ENCODE results near the gene PCA3. TPM values are rescaled to one million over a fixed set of nuclear protein-coding genes. Genes with fewer than 3 reads are reported as not detected.

Gene PCA3
- total RNA-seq, 1 experiment from 2014 or later: not detected

DNA sequence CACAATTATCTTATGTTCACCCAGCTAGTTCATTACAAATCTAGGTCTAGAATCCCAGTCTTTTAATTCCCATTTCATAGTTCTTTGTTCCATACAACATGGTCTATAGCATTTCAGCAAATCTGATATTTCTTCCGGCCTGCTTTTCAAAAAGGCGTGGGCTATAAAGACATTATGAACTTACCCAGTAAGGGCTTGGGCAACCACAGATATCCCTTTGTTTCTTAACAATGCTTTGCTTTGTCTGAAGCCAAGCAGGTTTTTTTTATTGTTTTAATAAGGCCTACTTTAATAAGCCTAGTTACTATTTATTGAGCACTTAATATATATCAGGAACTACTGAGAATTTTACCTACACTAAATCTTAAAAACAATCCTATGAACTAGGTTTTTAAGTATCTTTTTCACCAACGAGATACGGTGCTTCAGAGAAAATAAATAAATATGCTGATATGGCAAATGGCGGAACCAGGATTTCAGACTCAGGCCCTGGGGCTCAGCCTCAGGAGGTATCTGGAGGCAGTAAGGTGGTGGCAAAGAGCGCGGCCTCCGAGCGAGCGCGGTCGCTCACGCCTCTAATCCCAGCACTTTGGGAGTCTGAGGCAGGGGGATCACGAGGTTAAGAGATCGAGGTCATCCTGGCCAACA is 29.7 kb downstream of the PCA3 start:
- no TSS peak for BruUV-seq (replicated peaks)
- no peak for TF ChIP-seq EZH2 (IDR thresholded peaks at IDR 0.05; ENCODE audit: borderline replicate concordance, low read depth, low read length, poor library complexity, severe bottlenecking)
- TF ChIP-seq, protein P1, sequence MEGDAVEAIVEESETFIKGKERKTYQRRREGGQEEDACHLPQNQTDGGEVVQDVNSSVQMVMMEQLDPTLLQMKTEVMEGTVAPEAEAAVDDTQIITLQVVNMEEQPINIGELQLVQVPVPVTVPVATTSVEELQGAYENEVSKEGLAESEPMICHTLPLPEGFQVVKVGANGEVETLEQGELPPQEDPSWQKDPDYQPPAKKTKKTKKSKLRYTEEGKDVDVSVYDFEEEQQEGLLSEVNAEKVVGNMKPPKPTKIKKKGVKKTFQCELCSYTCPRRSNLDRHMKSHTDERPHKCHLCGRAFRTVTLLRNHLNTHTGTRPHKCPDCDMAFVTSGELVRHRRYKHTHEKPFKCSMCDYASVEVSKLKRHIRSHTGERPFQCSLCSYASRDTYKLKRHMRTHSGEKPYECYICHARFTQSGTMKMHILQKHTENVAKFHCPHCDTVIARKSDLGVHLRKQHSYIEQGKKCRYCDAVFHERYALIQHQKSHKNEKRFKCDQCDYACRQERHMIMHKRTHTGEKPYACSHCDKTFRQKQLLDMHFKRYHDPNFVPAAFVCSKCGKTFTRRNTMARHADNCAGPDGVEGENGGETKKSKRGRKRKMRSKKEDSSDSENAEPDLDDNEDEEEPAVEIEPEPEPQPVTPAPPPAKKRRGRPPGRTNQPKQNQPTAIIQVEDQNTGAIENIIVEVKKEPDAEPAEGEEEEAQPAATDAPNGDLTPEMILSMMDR (conservative IDR thresholded peaks at IDR 0.05; ENCODE audit: low read depth, low read length): no peak
- peaks cover 25% of the 10 kb centered on the region for H3K27me3 ChIP-seq (replicated peaks; ENCODE audit: insufficient read depth, low read depth, low read length, poor library complexity)
- no peak overlapping the region for H3K4me3 ChIP-seq (ENCODE audit: low read depth, low read length, poor library complexity, severe bottlenecking)
- H3K36me3 ChIP-seq (ENCODE audit: insufficient read depth, low read length, poor library complexity, severe bottlenecking): no peaks in the 10 kb centered on the region
- POLR2A ChIA-PET (ENCODE audit: low non-redundant PET): no interaction called here
- H3K27ac ChIP-seq (ENCODE audit: low read depth, low read length, poor library complexity, severe bottlenecking): no peak overlapping the region
- no peaks in the 10 kb centered on the region for H3K9me3 ChIP-seq (ENCODE audit: low read depth, low read length, poor library complexity, severe bottlenecking)
- no peak for DNase-seq (ENCODE audit: low spot score)
- no peaks in the 10 kb centered on the region for H3K4me1 ChIP-seq (ENCODE audit: insufficient read depth, low read length, poor library complexity, severe bottlenecking)
- CTCF ChIA-PET: no interaction called here
- intact Hi-C loops (cut with micrococcal nuclease; ENCODE audit: unreplicated experiment): no loop called here

DNA sequence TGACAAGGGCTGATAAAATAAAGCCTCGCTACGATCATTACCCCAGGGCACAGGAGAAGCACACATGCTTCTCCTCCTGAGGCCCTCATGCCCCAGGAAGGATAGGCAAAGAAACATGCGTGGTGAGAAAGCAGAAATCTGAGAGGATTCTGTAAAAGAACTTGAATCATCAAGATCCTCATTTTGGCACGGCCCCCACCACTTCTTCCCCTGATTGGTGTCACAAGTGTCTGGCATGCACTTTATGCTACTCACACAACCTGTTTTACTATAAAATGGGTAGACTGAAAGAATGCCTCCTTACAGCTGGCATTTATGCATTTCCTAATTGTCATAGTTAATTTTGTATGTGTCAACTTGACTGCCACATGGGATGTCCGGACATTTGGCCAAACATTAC is 32.1 kb downstream of the PCA3 start:
- no TSS peak for BruUV-seq (replicated peaks)
- no peaks in the 10 kb centered on the region for H3K4me1 ChIP-seq (ENCODE audit: insufficient read depth, low read length, poor library complexity, severe bottlenecking)
- TF ChIP-seq EZH2 (IDR thresholded peaks at IDR 0.05; ENCODE audit: borderline replicate concordance, low read depth, low read length, poor library complexity, severe bottlenecking): no peak
- TF ChIP-seq, protein P1 (conservative IDR thresholded peaks at IDR 0.05; ENCODE audit: low read depth, low read length): no peak
- peaks cover 41% of the 10 kb centered on the region for H3K27me3 ChIP-seq (replicated peaks; ENCODE audit: insufficient read depth, low read depth, low read length, poor library complexity)
- H3K9me3 ChIP-seq (ENCODE audit: low read depth, low read length, poor library complexity, severe bottlenecking): no peaks in the 10 kb centered on the region
- no peak overlapping the region for H3K4me3 ChIP-seq (ENCODE audit: low read depth, low read length, poor library complexity, severe bottlenecking)
- H3K27ac ChIP-seq (ENCODE audit: low read depth, low read length, poor library complexity, severe bottlenecking): no peak overlapping the region
- H3K36me3 ChIP-seq (ENCODE audit: insufficient read depth, low read length, poor library complexity, severe bottlenecking): no peaks in the 10 kb centered on the region
- intact Hi-C loops (cut with micrococcal nuclease; ENCODE audit: unreplicated experiment): no loop called here
- CTCF ChIA-PET: no interaction called here
- POLR2A ChIA-PET (ENCODE audit: low non-redundant PET): no interaction called here
- DNase-seq (ENCODE audit: low spot score): no peak

GRCh38 chr9:76798527-76798926 is 34.3 kb downstream of the PCA3 start:
- BruUV-seq (replicated peaks): no TSS peak
- intact Hi-C loops (cut with micrococcal nuclease; ENCODE audit: unreplicated experiment): no loop called here
- H3K4me1 ChIP-seq (ENCODE audit: insufficient read depth, low read length, poor library complexity, severe bottlenecking): no peaks in the 10 kb centered on the region
- H3K4me3 ChIP-seq (ENCODE audit: low read depth, low read length, poor library complexity, severe bottlenecking): no peak overlapping the region
- ChIA-PET POLR2A (ENCODE audit: low non-redundant PET) (no interaction called here), CTCF (no interaction called here)
- H3K27ac ChIP-seq (ENCODE audit: low read depth, low read length, poor library complexity, severe bottlenecking): no peak overlapping the region
- H3K36me3 ChIP-seq (ENCODE audit: insufficient read depth, low read length, poor library complexity, severe bottlenecking): no peaks in the 10 kb centered on the region
- H3K27me3 ChIP-seq (replicated peaks; ENCODE audit: insufficient read depth, low read depth, low read length, poor library complexity): peaks cover 63% of the 10 kb centered on the region
- DNase-seq (ENCODE audit: low spot score): no peak
- no peaks in the 10 kb centered on the region for H3K9me3 ChIP-seq (ENCODE audit: low read depth, low read length, poor library complexity, severe bottlenecking)
- TF ChIP-seq EZH2 (IDR thresholded peaks at IDR 0.05; ENCODE audit: borderline replicate concordance, low read depth, low read length, poor library complexity, severe bottlenecking): no peak
- TF ChIP-seq, protein P1 (conservative IDR thresholded peaks at IDR 0.05; ENCODE audit: low read depth, low read length): no peak

All from A673 (cell line).